Natural killer cell treated with Interleukin-12 subunit alpha and Interleukin-12 subunit beta and Interleukin-15 and Interleukin-18, amount 100 ng/mL, for 72 hours (primary cell): ENCODE data around the gene ZNF48. TPM values are rescaled to one million over a fixed set of nuclear protein-coding genes. Genes with fewer than 3 reads are reported as not detected.

Source experiments
- ATAC-seq, 2 donors: fragments of 150-1000 bp; cut with Tn5 transposase in 1 of 2; sonication (Bioruptor Pico), chemical (Tn5 transposase) in 1 of 2; 2 replicates each; pipeline ENCODE4 v1.10.0; 2021
- DNase-seq: peaks from one replicate; pipeline ENCODE4 v3.0.0; 2022; ENCODE audit warnings: low spot score
- H3K27ac Mint-ChIP-seq, 2 donors: 1 replicate in 1 of 2; 2 replicates in 1 of 2; pipeline ENCODE4 v1.8.0; 2022; ENCODE audit warnings: mixed read lengths in 2 of 2, mild to moderate bottlenecking in 1 of 2, moderate library complexity in 1 of 2
- H3K27me3 Mint-ChIP-seq, 2 donors: 1 replicate in 1 of 2; 2 replicates in 1 of 2; pipeline ENCODE4 v1.8.0; 2022; ENCODE audit warnings: mixed read lengths in 2 of 2
- H3K36me3 Mint-ChIP-seq: one replicate; pipeline ENCODE4 v1.8.0; 2022; ENCODE audit warnings: mixed read lengths
- H3K4me1 Mint-ChIP-seq, 2 donors: 1 replicate in 1 of 2; 2 replicates in 1 of 2; pipeline ENCODE4 v1.8.0; 2022; ENCODE audit warnings: low read depth in 2 of 2, mixed read lengths in 2 of 2, mild to moderate bottlenecking in 1 of 2
- H3K4me3 Mint-ChIP-seq: one replicate; pipeline ENCODE4 v1.8.0; 2022; ENCODE audit warnings: mixed read lengths
- H3K9me3 Mint-ChIP-seq: 2 replicates; pipeline ENCODE4 v1.8.0; 2022; ENCODE audit warnings: mixed read lengths
- total RNA-seq, 2 donors: library from RNA; stranded (reverse); gene quantifications; one replicate each; pipeline ENCODE4 v1.2.3, GENCODE V29; 2022

ZNF48 gene
- total RNA-seq, 2 donors from 2014 or later, result 10.2 to 14.7 TPM

GRCh38 chr16:30397776-30398660, 2.8 kb downstream of the ZNF48 start:
- Mint-ChIP-seq H3K4me1 (peaks cover 37 to 44% of the 10 kb centered on the region in 2 donors), H3K36me3 (no peaks in the 10 kb centered on the region), H3K27ac (peak overlapping the region in 1 of 2 donors; percentile 41), H3K27me3 (peaks cover 0 to under 1% of the 10 kb centered on the region in 2 donors), H3K9me3 (no peaks in the 10 kb centered on the region), H3K4me3 (peak overlapping the region; percentile 95)
- DNase-seq (peak; percentile 69), ATAC-seq (peak; percentile 29 to 38)

- Mint-ChIP-seq H3K27me3 (peaks cover 0 to 4% of the 10 kb centered on the region in 2 donors), H3K36me3 (no peaks in the 10 kb centered on the region), H3K4me3 (peak overlapping the region; percentile 95), H3K9me3 (no peaks in the 10 kb centered on the region), H3K4me1 (peaks cover 37 to 44% of the 10 kb centered on the region in 2 donors), H3K27ac (peak overlapping the region; percentile 54 to 73)
- ATAC-seq, result no peak
- no peak for DNase-seq
These were observed 3.6 kb downstream of the ZNF48 start for GRCh38 chr16:30398661-30399434.

- no peak for ATAC-seq
- H3K27ac Mint-ChIP-seq, result peak overlapping the region; percentile 73 to 86
- H3K36me3 Mint-ChIP-seq, result no peaks in the 10 kb centered on the region
- H3K4me1 Mint-ChIP-seq, result peaks cover 34 to 40% of the 10 kb centered on the region in 2 donors
- no peak for DNase-seq
- H3K27me3 Mint-ChIP-seq, result peaks cover 0 to 4% of the 10 kb centered on the region in 2 donors
- H3K9me3 Mint-ChIP-seq, result no peaks in the 10 kb centered on the region
- H3K4me3 Mint-ChIP-seq, result peak overlapping the region; percentile 95
These were observed 4.4 kb downstream of the ZNF48 start for GRCh38 chr16:30399435-30400186.

- Mint-ChIP-seq H3K4me3 (peak overlapping the region; percentile 95), H3K36me3 (no peaks in the 10 kb centered on the region), H3K27me3 (peaks cover 0 to 4% of the 10 kb centered on the region in 2 donors), H3K4me1 (peaks cover 24 to 27% of the 10 kb centered on the region in 2 donors), H3K27ac (peak overlapping the region in 1 of 2 donors; percentile 86), H3K9me3 (no peaks in the 10 kb centered on the region)
- DNase-seq, result no peak
- ATAC-seq, result no peak
These were observed 6.7 kb downstream of the ZNF48 start for GRCh38 chr16:30401768-30402425.

- no peaks in the 10 kb centered on the region for H3K9me3 Mint-ChIP-seq
- peak overlapping the region; percentile 12 to 80 for H3K27ac Mint-ChIP-seq
- peaks cover 16 to 21% of the 10 kb centered on the region in 2 donors for H3K4me1 Mint-ChIP-seq
- DNase-seq (no peak), ATAC-seq (peak; percentile 6 to 20)
- H3K4me3 Mint-ChIP-seq, result peak overlapping the region; percentile 97
- H3K36me3 Mint-ChIP-seq, result no peaks in the 10 kb centered on the region
- peaks cover 0 to 4% of the 10 kb centered on the region in 2 donors for H3K27me3 Mint-ChIP-seq
These were observed 11.5 kb downstream of the ZNF48 start for GRCh38 chr16:30406795-30407101.

GRCh38 chr16:30407102-30407803, 12.0 kb downstream of the ZNF48 start, which contains the start of gene ZNF771:
Gene ZNF771, plus strand, starts transcription at chr16:30407606. Its CDS starts 448 bp downstream, at chr16:30408054.
- Mint-ChIP-seq H3K4me3 (peak within 1 kb of the TSS; percentile 97), H3K4me1 (peaks cover 18 to 20% of the 10 kb centered on the region in 2 donors), H3K9me3 (no peaks in the 10 kb centered on the region), H3K27ac (peak within 1 kb of the TSS; percentile 35 to 80), H3K36me3 (peaks cover 4% of the 10 kb centered on the region), H3K27me3 (peaks cover 0 to 4% of the 10 kb centered on the region in 2 donors)
- DNase-seq, result peak; percentile 95
- ATAC-seq, result peak; percentile 98

GRCh38 chr16:30407804-30408534, 12.7 kb downstream of the ZNF48 start:
- ATAC-seq (no peak), DNase-seq (no peak)
- Mint-ChIP-seq H3K27me3 (peaks cover 0 to 4% of the 10 kb centered on the region in 2 donors), H3K27ac (peak overlapping the region in 1 of 2 donors; percentile 35), H3K36me3 (peaks cover 5% of the 10 kb centered on the region), H3K4me1 (peaks cover 18 to 20% of the 10 kb centered on the region in 2 donors), H3K9me3 (no peaks in the 10 kb centered on the region), H3K4me3 (peak overlapping the region; percentile 97)

GRCh38 chr16:30409125-30410060, 14.2 kb downstream of the ZNF48 start:
- H3K4me3 Mint-ChIP-seq, result no peak overlapping the region
- peaks cover 5% of the 10 kb centered on the region for H3K36me3 Mint-ChIP-seq
- H3K27ac Mint-ChIP-seq, result no peak overlapping the region
- peak; percentile 64 to 69 for ATAC-seq
- H3K9me3 Mint-ChIP-seq, result no peaks in the 10 kb centered on the region
- H3K4me1 Mint-ChIP-seq, result peaks cover 18 to 23% of the 10 kb centered on the region in 2 donors
- DNase-seq, result peak; percentile 93
- no peaks in the 10 kb centered on the region for H3K27me3 Mint-ChIP-seq

GRCh38 chr16:30413112-30413806, 18.0 kb downstream of the ZNF48 start:
- DNase-seq (no peak), ATAC-seq (no peak)
- H3K36me3 Mint-ChIP-seq, result peaks cover 5% of the 10 kb centered on the region
- H3K4me3 Mint-ChIP-seq, result no peak overlapping the region
- no peaks in the 10 kb centered on the region for H3K9me3 Mint-ChIP-seq
- H3K4me1 Mint-ChIP-seq, result peaks cover 25 to 28% of the 10 kb centered on the region in 2 donors
- no peaks in the 10 kb centered on the region for H3K27me3 Mint-ChIP-seq
- no peak overlapping the region for H3K27ac Mint-ChIP-seq

- DNase-seq (no peak), ATAC-seq (no peak)
- peaks cover 18 to 22% of the 10 kb centered on the region in 2 donors for H3K4me1 Mint-ChIP-seq
- H3K27me3 Mint-ChIP-seq, result no peaks in the 10 kb centered on the region
- H3K27ac Mint-ChIP-seq, result no peak overlapping the region
- peaks cover 5% of the 10 kb centered on the region for H3K36me3 Mint-ChIP-seq
- H3K9me3 Mint-ChIP-seq, result no peaks in the 10 kb centered on the region
- H3K4me3 Mint-ChIP-seq, result no peak overlapping the region
These were observed 18.9 kb downstream of the ZNF48 start for GRCh38 chr16:30414159-30414558.
